OCI-LY1 (cell line): ENCODE measurements around the gene AP1B1.
"Not testable (repeated sequence)": the region's sequence is repeated elsewhere in the genome, so short reads cannot be mapped to it uniquely, and the experiment has no call there.

Experiments used
- H2AFZ ChIP-seq: fragments of 200-600 bp; sonication (generic), shearing (Covaris generic); 2 replicates; pipeline ENCODE4 v1.6.0; 2014; ENCODE audit warnings: antibody characterized with exemption, mild to moderate bottlenecking, low read length
- H3F3A ChIP-seq: fragments of 200-600 bp; sonication (generic), shearing (Covaris generic); 2 replicates; pipeline ENCODE4 v1.6.0; 2014; ENCODE audit warnings: mild to moderate bottlenecking, antibody characterized with exemption, low read length, moderate library complexity; ENCODE audit not compliant: insufficient read depth
- H3K27ac ChIP-seq: fragments of 200-600 bp; sonication (generic); 2 replicates; pipeline ENCODE4 v1.5.1; 2014; ENCODE audit warnings: low read length, mixed run types, mild to moderate bottlenecking, low read depth; ENCODE audit not compliant: poor library complexity, severe bottlenecking
- H3K27me3 ChIP-seq: fragments of 200-600 bp; sonication (generic); 2 replicates; pipeline ENCODE4 v1.6.0; 2014; ENCODE audit warnings: antibody characterized with exemption, mild to moderate bottlenecking, low read length, moderate library complexity; ENCODE audit not compliant: insufficient read depth
- H3K36me3 ChIP-seq: fragments of 200-600 bp; sonication (generic); 2 replicates; pipeline ENCODE4 v1.6.1; 2014; ENCODE audit warnings: mild to moderate bottlenecking, antibody characterized with exemption, low read length, moderate library complexity, mixed read lengths; ENCODE audit not compliant: insufficient read depth
- H3K4me1 ChIP-seq: fragments of 200-600 bp; sonication (generic); 2 replicates; pipeline ENCODE4 v1.5.1; 2014; ENCODE audit warnings: mild to moderate bottlenecking, low read length, moderate library complexity; ENCODE audit not compliant: insufficient read depth, severe bottlenecking
- H3K4me2 ChIP-seq: fragments of 200-600 bp; sonication (generic), shearing (Covaris generic); 2 replicates; pipeline ENCODE4 v1.6.1; 2014; ENCODE audit warnings: low read length
- H3K4me3 ChIP-seq: fragments of 200-600 bp; sonication (generic); 2 replicates; pipeline ENCODE4 v1.5.1; 2014; ENCODE audit warnings: low read length, low read depth, mild to moderate bottlenecking, mixed read lengths; ENCODE audit not compliant: poor library complexity, severe bottlenecking
- H3K79me2 ChIP-seq: fragments of 200-600 bp; shearing (Covaris generic); 2 replicates; pipeline ENCODE4 v1.6.1; 2016; ENCODE audit warnings: mixed run types, low read length, mixed read lengths; ENCODE audit not compliant: insufficient read depth
- H3K9ac ChIP-seq: fragments of 200-600 bp; sonication (generic), shearing (Covaris generic); 2 replicates; pipeline ENCODE4 v1.6.1; 2014; ENCODE audit warnings: mild to moderate bottlenecking, low read length, mixed read lengths
- H3K9me2 ChIP-seq: fragments of 200-600 bp; sonication (generic), shearing (Covaris generic); 2 replicates; pipeline ENCODE4 v1.6.1; 2014; ENCODE audit warnings: low read depth, mild to moderate bottlenecking, low read length, mixed read lengths
- H3K9me3 ChIP-seq: fragments of 200-600 bp; shearing (Covaris generic); 2 replicates; pipeline ENCODE4 v1.6.1; 2014; ENCODE audit warnings: low read length, mixed read lengths
- H4K20me1 ChIP-seq: fragments of 200-600 bp; sonication (generic), shearing (Covaris generic); 2 replicates; pipeline ENCODE4 v1.6.0; 2016; ENCODE audit warnings: mild to moderate bottlenecking, low read length; ENCODE audit not compliant: insufficient read depth
- CTCF ChIP-seq: fragments of 200-600 bp; sonication (generic), shearing (Covaris generic); IDR thresholded peaks from 2 replicates; pipeline ENCODE4 v1.5.1; 2017; ENCODE audit warnings: mild to moderate bottlenecking, antibody characterized with exemption, low read length, moderate library complexity, mixed read lengths
- EZH2 ChIP-seq: fragments of 200-600 bp; sonication (generic), shearing (Covaris generic); IDR thresholded peaks from 2 replicates; pipeline ENCODE4 v1.8.0; 2017; ENCODE audit warnings: borderline replicate concordance, mixed run types, mild to moderate bottlenecking, antibody characterized with exemption, low read length, moderate library complexity, mixed read lengths

AP1B1 gene

DNA sequence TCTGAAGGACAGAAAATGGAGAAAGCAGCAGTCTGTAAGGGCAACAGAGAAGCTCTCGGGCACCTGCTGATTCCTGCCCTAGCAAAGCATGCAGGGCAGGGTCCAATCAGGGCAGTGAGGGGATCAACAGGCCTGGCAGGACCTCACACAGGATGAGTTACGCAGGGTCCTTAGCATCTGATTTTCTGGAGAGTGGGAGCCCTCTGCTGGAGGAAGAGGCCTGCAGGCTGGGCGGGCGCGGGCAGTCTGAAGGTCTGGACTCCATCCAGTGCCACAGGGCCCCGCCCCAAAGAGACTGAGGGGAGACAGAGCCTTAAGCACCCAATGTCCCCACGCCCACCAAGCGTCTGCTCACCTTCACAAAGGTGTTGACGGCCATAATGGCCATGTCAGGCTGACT lies 28.9 kb downstream of the AP1B1 start:
- Histone ChIP-seq H3K79me2 (no peaks in the 10 kb centered on the region), H3K9me2 (no peaks in the 10 kb centered on the region), H3K4me2 (no peak overlapping the region), H4K20me1 (no peaks in the 10 kb centered on the region), H3K4me3 (no peak overlapping the region), H3K36me3 (peaks cover 74% of the 10 kb centered on the region), H3K9ac (no peak overlapping the region), H3K4me1 (peaks cover 12% of the 10 kb centered on the region), H3F3A (no peaks in the 10 kb centered on the region), H2AFZ (no peak overlapping the region), H3K27ac (no peak overlapping the region), H3K9me3 (no peaks in the 10 kb centered on the region), H3K27me3 (no peaks in the 10 kb centered on the region)
- TF ChIP-seq EZH2 (no peak), CTCF (peak; percentile 39; the same call in 1 of the 2 replicates)

- not testable (repeated sequence) for H3K9ac ChIP-seq, H3K27me3 ChIP-seq, H3K4me3 ChIP-seq, H3F3A ChIP-seq, H3K9me2 ChIP-seq, H3K4me2 ChIP-seq, H3K79me2 ChIP-seq, H3K9me3 ChIP-seq, H4K20me1 ChIP-seq, H2AFZ ChIP-seq, H3K4me1 ChIP-seq, H3K27ac ChIP-seq
- H3K36me3 ChIP-seq, result peaks cover 90% of the 10 kb centered on the region
Measured at GRCh38 chr22:29357193-29357890, 31.0 kb downstream of the AP1B1 start.

DNA sequence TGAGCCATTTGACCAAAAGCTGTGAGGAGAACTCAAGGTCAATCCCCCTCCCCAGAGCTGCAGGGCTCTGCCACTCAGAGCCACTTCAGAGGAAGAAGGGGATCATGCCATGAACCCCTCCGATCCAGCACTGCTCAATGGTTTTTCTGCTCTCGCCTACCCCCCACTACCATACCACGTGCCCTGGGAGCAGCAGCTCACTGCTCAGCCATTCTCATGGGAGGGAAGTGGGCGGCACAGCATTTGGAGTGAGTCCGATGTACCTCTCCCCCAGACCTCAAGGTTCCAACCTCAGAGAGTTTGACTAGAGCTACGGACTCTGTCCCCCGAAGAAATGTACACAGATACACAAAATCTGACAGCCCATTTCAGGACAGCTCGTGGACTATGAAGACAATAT lies 34.5 kb downstream of the AP1B1 start:
- H3K4me3 ChIP-seq, result no peak overlapping the region
- H3K79me2 ChIP-seq, result no peaks in the 10 kb centered on the region
- no peaks in the 10 kb centered on the region for H3K4me1 ChIP-seq
- H3K9ac ChIP-seq, result no peak overlapping the region
- H3K27me3 ChIP-seq, result no peaks in the 10 kb centered on the region
- TF ChIP-seq CTCF (no peak), EZH2 (no peak)
- no peaks in the 10 kb centered on the region for H3F3A ChIP-seq
- H2AFZ ChIP-seq, result no peak overlapping the region
- H3K36me3 ChIP-seq, result peaks cover 98% of the 10 kb centered on the region
- no peaks in the 10 kb centered on the region for H3K9me2 ChIP-seq
- H3K27ac ChIP-seq, result no peak overlapping the region
- no peaks in the 10 kb centered on the region for H3K9me3 ChIP-seq
- no peaks in the 10 kb centered on the region for H4K20me1 ChIP-seq
- H3K4me2 ChIP-seq, result no peak overlapping the region

- Histone ChIP-seq H3K27me3 (no peaks in the 10 kb centered on the region), H2AFZ (no peak overlapping the region), H3K4me2 (no peak overlapping the region), H3K9me3 (no peaks in the 10 kb centered on the region), H3K79me2 (no peaks in the 10 kb centered on the region), H3K27ac (no peak overlapping the region), H3K36me3 (peaks cover 98% of the 10 kb centered on the region), H3K4me3 (no peak overlapping the region), H3K9ac (no peak overlapping the region), H3K9me2 (no peaks in the 10 kb centered on the region), H3K4me1 (no peaks in the 10 kb centered on the region), H4K20me1 (no peaks in the 10 kb centered on the region), H3F3A (no peaks in the 10 kb centered on the region)
- TF ChIP-seq CTCF (no peak), EZH2 (no peak)
Measured at GRCh38 chr22:29353286-29353685, 35.1 kb downstream of the AP1B1 start.
